Endothelial cell of umbilical vein (primary cell): ENCODE measurements around the gene LONP2. TPM values are rescaled to one million over a fixed set of nuclear protein-coding genes. Genes with fewer than 3 reads are reported as not detected.

Source experiments
- BruUV-seq: library from RNA; stranded (reverse); fragments of 400-500 nt; replicated peaks from 2 replicates; lab custom pipeline; 2021; lab: Mats Ljungman, UMichigan
- CTCF ChIA-PET: fragments of 300-600, 350-600 bp; sonication (Branson Sonifier 250); formaldehyde crosslinking; loops from one replicate; lab custom pipeline; 2021; ENCODE audit warnings: antibody characterized with exemption, inconsistent platforms; lab: Charles Lee
- POLR2A ChIA-PET: fragments of 300-600, 350-600 bp; sonication (Branson Sonifier 250); formaldehyde crosslinking; loops from one replicate; lab custom pipeline; 2021; ENCODE audit warnings: antibody characterized with exemption, inconsistent platforms; lab: Charles Lee
- DNase-seq: peaks from one replicate; pipeline ENCODE4 v3.0.0-alpha.2; 2011; ENCODE audit warnings: low read depth, low spot score
- FAIRE-seq: peaks from 2 replicates; lab custom pipeline; 2011; peaks lifted over from hg19 to GRCh38; lab: Jason Lieb, UNC
- H2AFZ ChIP-seq: 2 replicates; pipeline ENCODE4 v1.6.0; 2012; ENCODE audit warnings: low read depth, low read length, control low read depth, inconsistent platforms
- H3K27ac ChIP-seq: 2 replicates; pipeline ENCODE4 v1.5.1; 2011; ENCODE audit warnings: low read depth, mild to moderate bottlenecking, control low read depth, low read length, moderate library complexity; ENCODE audit not compliant: insufficient read depth
- H3K27me3 ChIP-seq, 2 experiments: 2 replicates each; pipeline versions ENCODE4 v1.6.0 to v1.6.1; 2011; ENCODE audit warnings: low read length in 2 of 2, mixed read lengths in 1 of 2; ENCODE audit not compliant: control insufficient read depth in 2 of 2, insufficient read depth in 2 of 2
- H3K36me3 ChIP-seq, 2 experiments: 2 replicates in 1 of 2; 3 replicates in 1 of 2; pipeline ENCODE4 v1.5.1; 2011; ENCODE audit warnings: low read length in 2 of 2, mild to moderate bottlenecking in 1 of 2, moderate library complexity in 1 of 2; ENCODE audit not compliant: control insufficient read depth in 2 of 2, insufficient read depth in 2 of 2; ENCODE audit errors: extremely low read depth in 1 of 2
- H3K4me1 ChIP-seq: 3 replicates; pipeline ENCODE4 v1.5.1; 2011; ENCODE audit warnings: mild to moderate bottlenecking, low read length; ENCODE audit not compliant: control insufficient read depth, insufficient read depth; ENCODE audit errors: extremely low read depth
- H3K4me2 ChIP-seq: 2 replicates; pipeline ENCODE4 v1.6.1; 2011; ENCODE audit warnings: low read length, control low read depth, mixed read lengths; ENCODE audit not compliant: insufficient read depth
- H3K4me3 ChIP-seq, 3 experiments: fragments of 200-600 bp in 1 of 3; sonication (generic), shearing (Covaris generic) in 1 of 3; replicated peaks in 1 of 3; 2 replicates each; pipeline ENCODE4 v1.5.1; 2011 to 2016; ENCODE audit warnings: control low read depth in 3 of 3, low read length in 3 of 3, mild to moderate bottlenecking in 2 of 3, inconsistent platforms in 1 of 3, low read depth in 1 of 3, moderate library complexity in 1 of 3; ENCODE audit not compliant: insufficient read depth in 1 of 3
- H3K79me2 ChIP-seq: 2 replicates; pipeline ENCODE4 v1.6.0; 2012; ENCODE audit warnings: low read length, inconsistent platforms; ENCODE audit not compliant: control insufficient read depth, insufficient read depth
- H3K9ac ChIP-seq: replicated peaks from 2 replicates; pipeline ENCODE3; 2011; ENCODE audit warnings: low read length, control low read depth; ENCODE audit not compliant: insufficient read depth; ENCODE audit errors: extremely low read depth
- H3K9me1 ChIP-seq: replicated peaks from 3 replicates; pipeline ENCODE4 v1.6.0; 2011; ENCODE audit warnings: mild to moderate bottlenecking, low read length; ENCODE audit not compliant: control insufficient read depth, insufficient read depth; ENCODE audit errors: extremely low read depth
- H3K9me3 ChIP-seq: replicated peaks from 2 replicates; pipeline ENCODE4 v1.5.1; 2012; ENCODE audit warnings: low read length, inconsistent platforms; ENCODE audit not compliant: control insufficient read depth, insufficient read depth
- H4K20me1 ChIP-seq: replicated peaks from 2 replicates; pipeline ENCODE3; 2011; ENCODE audit warnings: mild to moderate bottlenecking, low read length; ENCODE audit not compliant: control insufficient read depth, insufficient read depth; ENCODE audit errors: extremely low read depth
- EZH2 ChIP-seq: IDR thresholded peaks from 2 replicates; pipeline ENCODE4 v1.6.1; 2012; ENCODE audit warnings: borderline replicate concordance, low read depth, mild to moderate bottlenecking, moderate library complexity, low read length, inconsistent platforms; ENCODE audit not compliant: severe bottlenecking
- FOS ChIP-seq: IDR thresholded peaks from 2 replicates; pipeline ENCODE4 v1.6.1; 2011; ENCODE audit warnings: mild to moderate bottlenecking, low read length, moderate library complexity, borderline replicate concordance; ENCODE audit not compliant: insufficient read depth
- GATA2 ChIP-seq: IDR thresholded peaks from 2 replicates; pipeline ENCODE4 v1.7.0; 2011; ENCODE audit warnings: low read depth, mild to moderate bottlenecking, moderate library complexity, mixed read lengths, low read length; ENCODE audit not compliant: insufficient read length, insufficient read depth
- JUN ChIP-seq: IDR thresholded peaks from 2 replicates; pipeline ENCODE4 v1.6.1; 2011; ENCODE audit warnings: borderline replicate concordance, low read depth; ENCODE audit not compliant: insufficient read length, insufficient read depth
- MYC ChIP-seq: IDR thresholded peaks from one replicate; pipeline ENCODE4 v1.6.1; 2011; ENCODE audit warnings: mild to moderate bottlenecking, low read depth, low read length
- POLR2A ChIP-seq: IDR thresholded peaks from 2 replicates; pipeline ENCODE4 v1.6.1; 2012; ENCODE audit warnings: low read depth, mild to moderate bottlenecking, control low read depth, low read length
- POLR2AphosphoS5 ChIP-seq: IDR thresholded peaks from 2 replicates; pipeline ENCODE4 v1.6.1; 2012; ENCODE audit warnings: low read depth, mild to moderate bottlenecking, control low read depth, low read length, moderate library complexity; ENCODE audit not compliant: insufficient read depth
- dilution Hi-C: fragments of 300-500 bp; cut with MboI; formaldehyde crosslinking; loops from one replicate; pipeline ENCODE4 v1.15.0; 2019; ENCODE audit warnings: low sequenced_read_pairs; ENCODE audit not compliant: extremely low pct_ligation_motif_present
- intact Hi-C: fragments of 100-400 bp; cut with micrococcal nuclease; formaldehyde crosslinking; loops from one replicate; pipeline ENCODE4 v1.10.0; 2022
- polyA plus RNA-seq, 4 experiments: library from polyadenylated mRNA; depleted of rRNA in 3 of 4; stranded (reverse) in 3 of 4; unstranded in 1 of 4; fragments of >200 nt; gene quantifications; 2 replicates each; pipeline versions ENCODE4 v1.2.1 to v1.2.3, GENCODE V29; 2011 to 2012; ENCODE audit warnings: missing spikeins in 1 of 4
- total RNA-seq: library from RNA; stranded (reverse); gene quantifications from 2 replicates; pipeline ENCODE4 v1.2.3, GENCODE V29; 2021
- TF ChIP-seq, protein P1 (sequence below): IDR thresholded peaks from 2 replicates; pipeline ENCODE4 v1.6.1; 2011; ENCODE audit not compliant: insufficient read depth, insufficient read length
- TF ChIP-seq, protein P2 (sequence below), 2 donors: IDR thresholded peaks; 1 replicate in 1 of 2; 2 replicates in 1 of 2; pipeline ENCODE4 v1.5.1; 2011; ENCODE audit warnings: low read length in 2 of 2, mild to moderate bottlenecking in 2 of 2, moderate library complexity in 2 of 2, control low read depth in 1 of 2, inconsistent platforms in 1 of 2, low read depth in 1 of 2; ENCODE audit not compliant: insufficient read depth in 1 of 2; ENCODE audit errors: extremely low read depth in 1 of 2

LONP2 gene
- total and polyA plus RNA-seq, 2 donors (not counting 3 experiments of a cell fraction or from before 2014, with no cell fraction given) = 13.5 to 38.4 TPM

DNA sequence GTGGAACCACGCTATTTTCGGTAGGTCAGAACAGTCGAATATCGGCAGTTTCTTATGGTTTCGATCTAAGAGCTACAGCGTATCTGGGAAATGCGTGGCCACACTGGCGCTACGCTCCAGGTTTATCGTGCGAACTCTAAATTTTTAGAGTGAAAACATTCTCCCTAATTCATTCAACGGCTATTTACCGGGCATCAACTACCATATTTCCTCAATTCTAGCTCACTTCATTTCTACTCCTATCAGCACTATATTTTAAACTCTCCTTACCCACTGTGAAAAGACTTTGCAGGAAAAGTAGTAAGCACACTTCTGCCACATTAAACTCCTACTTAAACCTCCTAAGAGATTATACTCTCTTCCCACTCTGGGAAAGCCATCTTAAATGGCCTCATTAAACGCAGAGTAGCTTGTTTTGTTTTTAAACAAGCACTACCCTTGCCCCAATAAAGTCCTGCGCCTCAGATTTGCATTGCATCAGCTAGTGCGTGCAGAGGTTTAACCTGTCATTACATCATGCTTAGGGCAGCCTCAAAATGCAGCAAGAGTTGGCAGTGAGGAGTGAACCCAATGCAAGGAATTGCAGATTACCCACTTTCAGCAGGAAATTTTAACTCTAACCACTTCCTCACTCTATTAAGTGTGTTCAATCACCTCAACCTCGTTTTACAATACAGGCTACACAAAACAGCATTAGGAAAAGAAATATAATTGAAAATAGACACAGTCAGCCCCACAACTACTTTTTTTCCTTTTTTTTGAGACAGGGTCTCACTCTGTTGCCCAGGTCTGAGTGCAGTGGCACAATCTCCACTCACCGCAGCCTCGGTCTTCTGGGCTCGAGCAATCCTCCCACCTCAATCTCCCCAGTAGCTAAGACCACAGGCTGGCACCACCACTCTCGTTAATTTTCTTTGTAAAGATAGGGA is 122.3 kb downstream of the LONP2 start:
- peak overlapping the region; percentile 15 for H2AFZ ChIP-seq
- dilution Hi-C loops = no loop called here
- peaks cover 14% of the 10 kb centered on the region for H4K20me1 ChIP-seq

More for the DNA sequence above, 122.3 kb downstream of the LONP2 start:
- Histone ChIP-seq H3K4me2 (peak overlapping the region; percentile 91), H3K4me1 (peaks cover 14% of the 10 kb centered on the region), H3K27ac (peak overlapping the region; percentile 66), H3K79me2 (peaks cover 89% of the 10 kb centered on the region), H3K36me3 (peaks cover 0 to 4% of the 10 kb centered on the region in 2 experiments), H3K9ac (peak overlapping the region; percentile 65), H3K4me3 (peak overlapping the region; percentile 57 to 83 (median 70)), H3K9me1 (no peaks in the 10 kb centered on the region), H3K27me3 (no peaks in the 10 kb centered on the region), H3K9me3 (no peaks in the 10 kb centered on the region)
- no peak for TF ChIP-seq GATA2
- no peak for TF ChIP-seq POLR2A
- no peak for TF ChIP-seq FOS
- TF ChIP-seq, protein P1, sequence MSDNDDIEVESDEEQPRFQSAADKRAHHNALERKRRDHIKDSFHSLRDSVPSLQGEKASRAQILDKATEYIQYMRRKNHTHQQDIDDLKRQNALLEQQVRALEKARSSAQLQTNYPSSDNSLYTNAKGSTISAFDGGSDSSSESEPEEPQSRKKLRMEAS = no peak
- TF ChIP-seq, protein P2, sequence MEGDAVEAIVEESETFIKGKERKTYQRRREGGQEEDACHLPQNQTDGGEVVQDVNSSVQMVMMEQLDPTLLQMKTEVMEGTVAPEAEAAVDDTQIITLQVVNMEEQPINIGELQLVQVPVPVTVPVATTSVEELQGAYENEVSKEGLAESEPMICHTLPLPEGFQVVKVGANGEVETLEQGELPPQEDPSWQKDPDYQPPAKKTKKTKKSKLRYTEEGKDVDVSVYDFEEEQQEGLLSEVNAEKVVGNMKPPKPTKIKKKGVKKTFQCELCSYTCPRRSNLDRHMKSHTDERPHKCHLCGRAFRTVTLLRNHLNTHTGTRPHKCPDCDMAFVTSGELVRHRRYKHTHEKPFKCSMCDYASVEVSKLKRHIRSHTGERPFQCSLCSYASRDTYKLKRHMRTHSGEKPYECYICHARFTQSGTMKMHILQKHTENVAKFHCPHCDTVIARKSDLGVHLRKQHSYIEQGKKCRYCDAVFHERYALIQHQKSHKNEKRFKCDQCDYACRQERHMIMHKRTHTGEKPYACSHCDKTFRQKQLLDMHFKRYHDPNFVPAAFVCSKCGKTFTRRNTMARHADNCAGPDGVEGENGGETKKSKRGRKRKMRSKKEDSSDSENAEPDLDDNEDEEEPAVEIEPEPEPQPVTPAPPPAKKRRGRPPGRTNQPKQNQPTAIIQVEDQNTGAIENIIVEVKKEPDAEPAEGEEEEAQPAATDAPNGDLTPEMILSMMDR (IDR thresholded peaks at IDR 0.05; ENCODE audit: extremely low read depth in 1 of 2, insufficient read depth in 1 of 2, low read depth in 1 of 2, low read length in 2 of 2) = no peak
- no peak for TF ChIP-seq POLR2AphosphoS5
- no peak for TF ChIP-seq MYC
- no peak for TF ChIP-seq EZH2
- TF ChIP-seq JUN = no peak
- ChIA-PET CTCF (interaction anchor here (0.8 to 5.3 kb wide), 15 partner anchors 11 to 264 kb away, joined by 3 to 39 read pairs (median 5); partner anchors contain the start of gene SIAH1), POLR2A (interaction anchor here (0.7 to 1.7 kb wide), 5 partner anchors 18 to 257 kb away, joined by 3 to 9 read pairs (median 4); partner anchors contain the start of genes N4BP1 and SIAH1)
- TSS peak; percentile 39 for BruUV-seq
- peak; percentile 77 for DNase-seq
- peak; percentile 78 for FAIRE-seq
- intact Hi-C loops = loop anchor here (1.0 to 10.0 kb wide), 4 partner anchors 19 to 1392 kb away; partner anchors contain the start of genes DNAJA2 and SIAH1
